SK-N-SH (cell line): ENCODE data around the gene TTC28.

Experiments
- FOXJ3 ChIP-seq: sonication (generic); formaldehyde crosslinking; IDR thresholded peaks from 2 replicates; pipeline ENCODE4 v1.5.1; 2020; ENCODE audit warnings: mild to moderate bottlenecking, missing genetic modification reagents
- YY1 ChIP-seq: IDR thresholded peaks from 2 replicates; pipeline ENCODE4 v1.4.0; 2012; ENCODE audit warnings: low read depth, mild to moderate bottlenecking
- TF ChIP-seq, protein P1 (sequence below): fragments of 200-600 bp; sonication (generic); IDR thresholded peaks from 2 replicates; pipeline ENCODE4 v1.6.1; 2017; ENCODE audit warnings: antibody characterized with exemption, mild to moderate bottlenecking, moderate library complexity

DNA sequence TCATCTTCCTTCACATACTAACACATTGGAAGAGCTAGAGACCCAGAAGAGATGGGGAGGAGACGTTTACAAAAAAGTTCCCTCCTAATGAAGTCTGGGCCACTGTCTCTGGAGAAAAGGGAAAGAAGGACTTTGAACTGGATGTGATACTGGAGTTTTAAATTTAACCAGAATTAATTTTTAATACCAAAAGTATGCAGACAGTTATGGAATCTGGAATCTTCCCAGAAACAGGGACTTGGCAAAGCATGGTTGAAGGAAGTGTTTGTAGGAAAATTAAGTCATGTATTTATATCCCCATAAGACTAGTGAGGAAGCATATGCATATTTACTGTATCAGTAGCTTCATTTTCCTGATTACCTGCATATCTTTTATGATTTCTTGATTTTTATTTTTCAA, 215.5 kb downstream of the TTC28 start:
- TF ChIP-seq FOXJ3 (CRISPR knock-in tag) (no peak), YY1 (no peak)
- TF ChIP-seq, protein P1, sequence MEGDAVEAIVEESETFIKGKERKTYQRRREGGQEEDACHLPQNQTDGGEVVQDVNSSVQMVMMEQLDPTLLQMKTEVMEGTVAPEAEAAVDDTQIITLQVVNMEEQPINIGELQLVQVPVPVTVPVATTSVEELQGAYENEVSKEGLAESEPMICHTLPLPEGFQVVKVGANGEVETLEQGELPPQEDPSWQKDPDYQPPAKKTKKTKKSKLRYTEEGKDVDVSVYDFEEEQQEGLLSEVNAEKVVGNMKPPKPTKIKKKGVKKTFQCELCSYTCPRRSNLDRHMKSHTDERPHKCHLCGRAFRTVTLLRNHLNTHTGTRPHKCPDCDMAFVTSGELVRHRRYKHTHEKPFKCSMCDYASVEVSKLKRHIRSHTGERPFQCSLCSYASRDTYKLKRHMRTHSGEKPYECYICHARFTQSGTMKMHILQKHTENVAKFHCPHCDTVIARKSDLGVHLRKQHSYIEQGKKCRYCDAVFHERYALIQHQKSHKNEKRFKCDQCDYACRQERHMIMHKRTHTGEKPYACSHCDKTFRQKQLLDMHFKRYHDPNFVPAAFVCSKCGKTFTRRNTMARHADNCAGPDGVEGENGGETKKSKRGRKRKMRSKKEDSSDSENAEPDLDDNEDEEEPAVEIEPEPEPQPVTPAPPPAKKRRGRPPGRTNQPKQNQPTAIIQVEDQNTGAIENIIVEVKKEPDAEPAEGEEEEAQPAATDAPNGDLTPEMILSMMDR: no peak
